DND-41 (cell line): ENCODE measurements around the gene GRIK4.

Experiments
- ATAC-seq: fragments of 200-7000 bp; cut with Tn5 transposase; 3 replicates; pipeline ENCODE4 v1.9.1; 2021; ENCODE audit warnings: low read depth; ENCODE audit not compliant: insufficient read depth
- DNase-seq: peaks from one replicate; pipeline ENCODE4 v3.0.0-alpha.2; 2020
- H2AFZ ChIP-seq: 2 replicates; pipeline ENCODE4 v1.6.0; 2012; ENCODE audit warnings: low read depth, low read length
- H3K27ac ChIP-seq: 2 replicates; pipeline ENCODE4 v1.5.1; 2012; ENCODE audit warnings: low read length, inconsistent platforms
- H3K27me3 ChIP-seq: fragments of 200-600 bp; sonication (generic); 2 replicates; pipeline ENCODE4 v1.6.0; 2012; ENCODE audit warnings: low read length, mild to moderate bottlenecking, inconsistent platforms; ENCODE audit not compliant: insufficient read depth, poor library complexity
- H3K36me3 ChIP-seq: 2 replicates; pipeline ENCODE4 v1.5.1; 2012; ENCODE audit warnings: low read length, inconsistent platforms; ENCODE audit not compliant: insufficient read depth
- H3K4me1 ChIP-seq: 2 replicates; pipeline ENCODE4 v1.5.1; 2012; ENCODE audit warnings: mild to moderate bottlenecking, low read length; ENCODE audit not compliant: insufficient read depth
- H3K4me2 ChIP-seq: 2 replicates; pipeline ENCODE4 v1.6.0; 2012; ENCODE audit warnings: mild to moderate bottlenecking, moderate library complexity, low read length, inconsistent platforms; ENCODE audit not compliant: insufficient read depth
- H3K4me3 ChIP-seq, 2 experiments: fragments of 200-600 bp in 1 of 2; shearing (Covaris generic) in 1 of 2; 2 replicates each; pipeline ENCODE4 v1.5.1; 2012 to 2016; ENCODE audit warnings: inconsistent platforms in 2 of 2, low read length in 2 of 2, mild to moderate bottlenecking in 2 of 2, low read depth in 1 of 2, moderate library complexity in 1 of 2
- H3K79me2 ChIP-seq: 2 replicates; pipeline ENCODE4 v1.6.0; 2012; ENCODE audit warnings: low read length, inconsistent platforms; ENCODE audit not compliant: insufficient read depth
- H3K9ac ChIP-seq: 2 replicates; pipeline ENCODE4 v1.6.0; 2012; ENCODE audit warnings: low read depth, mild to moderate bottlenecking, inconsistent platforms, low read length, moderate library complexity
- H3K9me3 ChIP-seq: 2 replicates; pipeline ENCODE4 v1.5.1; 2012; ENCODE audit warnings: low read length, moderate library complexity, mild to moderate bottlenecking, inconsistent platforms; ENCODE audit not compliant: insufficient read depth, severe bottlenecking
- H4K20me1 ChIP-seq: 2 replicates; pipeline ENCODE4 v1.6.0; 2012; ENCODE audit warnings: low read length; ENCODE audit not compliant: insufficient read depth
- EZH2 ChIP-seq: IDR thresholded peaks from 3 replicates; pipeline ENCODE4 v1.6.1; 2012; ENCODE audit warnings: borderline replicate concordance, low read depth, mild to moderate bottlenecking, moderate library complexity, low read length, inconsistent platforms; ENCODE audit not compliant: severe bottlenecking
- TF ChIP-seq, protein P1 (sequence below): IDR thresholded peaks from 2 replicates; pipeline ENCODE4 v1.5.1; 2012; ENCODE audit warnings: borderline replicate concordance, low read length, moderate library complexity, mild to moderate bottlenecking; ENCODE audit not compliant: poor library complexity, severe bottlenecking; ENCODE audit errors: extremely low read depth

The GRIK4 gene

DNA sequence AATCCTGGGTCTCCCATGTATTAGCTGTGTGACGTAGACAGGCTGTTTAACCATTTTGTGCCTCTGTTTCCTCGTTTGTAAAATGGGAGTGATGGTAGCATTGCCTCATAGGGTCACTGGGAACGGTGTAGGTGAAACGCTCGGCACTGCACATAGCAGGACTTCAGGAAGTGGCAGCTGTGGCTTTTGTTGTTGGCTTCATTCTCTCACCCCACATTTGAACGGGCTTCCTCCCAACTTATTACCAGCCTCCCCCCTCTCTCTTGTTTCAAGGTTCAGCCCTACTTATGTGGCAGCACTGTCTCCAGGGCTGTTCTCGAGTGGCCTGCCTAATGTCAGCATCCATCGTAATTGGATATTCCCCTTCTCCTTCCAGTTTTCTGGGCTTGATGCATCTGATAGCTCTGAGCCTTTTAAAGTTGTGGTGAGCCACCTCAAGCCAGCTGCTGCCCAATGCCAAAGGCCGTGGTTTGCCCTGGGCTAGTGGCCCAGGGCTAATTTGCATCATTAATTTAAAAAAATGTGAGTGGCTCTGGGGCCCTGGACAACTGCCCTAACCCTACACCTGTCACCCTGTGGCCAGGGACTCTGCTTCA, 294.5 kb downstream of the GRIK4 start:
- no peak overlapping the region for H3K4me2 ChIP-seq
- peaks cover 27% of the 10 kb centered on the region for H3K27me3 ChIP-seq
- H3K4me3 ChIP-seq: no peak overlapping the region
- H3K27ac ChIP-seq: no peak overlapping the region
- TF ChIP-seq, protein P1, sequence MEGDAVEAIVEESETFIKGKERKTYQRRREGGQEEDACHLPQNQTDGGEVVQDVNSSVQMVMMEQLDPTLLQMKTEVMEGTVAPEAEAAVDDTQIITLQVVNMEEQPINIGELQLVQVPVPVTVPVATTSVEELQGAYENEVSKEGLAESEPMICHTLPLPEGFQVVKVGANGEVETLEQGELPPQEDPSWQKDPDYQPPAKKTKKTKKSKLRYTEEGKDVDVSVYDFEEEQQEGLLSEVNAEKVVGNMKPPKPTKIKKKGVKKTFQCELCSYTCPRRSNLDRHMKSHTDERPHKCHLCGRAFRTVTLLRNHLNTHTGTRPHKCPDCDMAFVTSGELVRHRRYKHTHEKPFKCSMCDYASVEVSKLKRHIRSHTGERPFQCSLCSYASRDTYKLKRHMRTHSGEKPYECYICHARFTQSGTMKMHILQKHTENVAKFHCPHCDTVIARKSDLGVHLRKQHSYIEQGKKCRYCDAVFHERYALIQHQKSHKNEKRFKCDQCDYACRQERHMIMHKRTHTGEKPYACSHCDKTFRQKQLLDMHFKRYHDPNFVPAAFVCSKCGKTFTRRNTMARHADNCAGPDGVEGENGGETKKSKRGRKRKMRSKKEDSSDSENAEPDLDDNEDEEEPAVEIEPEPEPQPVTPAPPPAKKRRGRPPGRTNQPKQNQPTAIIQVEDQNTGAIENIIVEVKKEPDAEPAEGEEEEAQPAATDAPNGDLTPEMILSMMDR: no peak
- TF ChIP-seq EZH2: no peak
- H4K20me1 ChIP-seq: peaks cover 7% of the 10 kb centered on the region
- no peaks in the 10 kb centered on the region for H3K4me1 ChIP-seq
- no peaks in the 10 kb centered on the region for H3K9me3 ChIP-seq
- no peak overlapping the region for H3K9ac ChIP-seq
- H3K36me3 ChIP-seq: no peaks in the 10 kb centered on the region
- H3K79me2 ChIP-seq: no peaks in the 10 kb centered on the region
- no peak overlapping the region for H2AFZ ChIP-seq
- ATAC-seq: no peak
- DNase-seq: no peak

DNA sequence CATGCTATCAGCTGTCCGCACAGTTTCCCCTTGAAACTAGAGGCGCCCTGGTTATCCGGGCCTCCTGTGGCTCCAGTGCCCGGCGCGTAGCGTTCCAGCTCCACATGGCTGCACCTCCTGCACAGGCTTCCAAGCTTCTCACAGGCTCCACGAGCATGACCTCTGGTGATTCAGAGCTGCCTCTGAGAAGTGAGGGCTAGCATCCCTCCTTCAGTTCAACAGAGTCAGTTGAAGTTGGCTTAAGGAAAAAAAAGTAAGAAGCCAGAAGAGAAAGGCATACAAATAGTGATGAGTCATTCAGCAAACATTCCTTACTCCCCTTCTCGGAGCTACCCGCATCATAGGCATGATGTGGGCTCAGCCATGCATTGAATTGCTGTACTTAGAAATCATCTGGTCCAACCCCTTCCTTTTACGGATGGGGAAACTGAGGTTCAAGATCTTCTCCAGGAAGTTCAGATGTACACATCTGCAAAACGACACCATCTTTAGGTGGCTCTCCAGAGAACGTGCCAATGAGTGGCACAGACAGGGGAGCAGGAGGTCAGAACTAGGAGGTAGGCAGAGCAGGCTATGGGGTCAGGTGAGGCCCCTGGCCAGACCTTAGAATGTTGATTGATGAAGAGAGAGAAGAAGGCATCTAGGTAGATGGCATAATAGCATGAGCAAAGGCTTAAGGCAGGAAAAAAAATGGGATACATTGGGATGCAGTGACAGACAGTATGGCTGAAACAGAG, 296.0 kb downstream of the GRIK4 start:
- ATAC-seq: no peak
- no peak overlapping the region for H3K27ac ChIP-seq

DNA sequence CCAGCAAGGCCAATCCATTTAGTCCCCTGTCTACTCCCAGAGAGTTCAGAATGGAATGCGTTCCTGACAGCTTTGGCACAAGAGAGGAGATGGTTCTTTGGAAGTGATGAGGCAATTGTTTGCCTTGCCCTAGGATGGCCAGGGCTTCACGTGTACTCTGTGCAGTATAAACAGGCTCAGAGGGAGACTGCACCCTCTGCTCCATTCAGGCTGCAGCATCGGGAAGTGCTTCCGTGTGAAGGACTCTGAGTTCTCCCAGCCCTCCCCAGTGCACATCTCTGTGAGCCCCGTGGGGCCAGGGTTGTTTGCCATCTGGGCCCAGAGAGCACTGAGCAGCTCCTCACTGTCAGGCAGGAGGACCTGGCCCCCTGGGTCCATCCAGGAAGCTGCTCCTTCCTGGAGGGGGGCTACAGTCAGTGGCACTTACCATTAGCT, 297.1 kb downstream of the GRIK4 start:
- Histone ChIP-seq H3K27ac (no peak overlapping the region), H2AFZ (no peak overlapping the region), H3K4me3 (no peak overlapping the region), H3K4me2 (no peak overlapping the region), H3K27me3 (peaks cover 38% of the 10 kb centered on the region), H4K20me1 (peaks cover 3% of the 10 kb centered on the region), H3K79me2 (no peaks in the 10 kb centered on the region), H3K36me3 (no peaks in the 10 kb centered on the region), H3K9me3 (no peaks in the 10 kb centered on the region), H3K9ac (no peak overlapping the region), H3K4me1 (no peaks in the 10 kb centered on the region)
- DNase-seq: no peak
- TF ChIP-seq EZH2: no peak
- TF ChIP-seq, protein P1: no peak
- no peak for ATAC-seq

More for the DNA sequence above, 296.0 kb downstream of the GRIK4 start:
- Histone ChIP-seq H3K4me1 (no peaks in the 10 kb centered on the region), H2AFZ (no peak overlapping the region), H3K36me3 (no peaks in the 10 kb centered on the region), H3K9ac (no peak overlapping the region), H3K4me2 (no peak overlapping the region), H3K9me3 (no peaks in the 10 kb centered on the region), H3K27me3 (peaks cover 34% of the 10 kb centered on the region), H4K20me1 (peaks cover 3% of the 10 kb centered on the region), H3K79me2 (no peaks in the 10 kb centered on the region), H3K4me3 (no peak overlapping the region)
- DNase-seq: no peak
- TF ChIP-seq, protein P1: no peak
- no peak for TF ChIP-seq EZH2
